ENCODE data around the gene WDR12. TPM values are rescaled to one million over a fixed set of nuclear protein-coding genes. Genes with fewer than 3 reads are reported as not detected.
A peak's percentile ranks its signal among the peaks of the same experiment; 100 is the strongest.
"Not testable (repeated sequence)": the region's sequence is repeated elsewhere in the genome, so short reads cannot be mapped to it uniquely, and the experiment has no call there.

The WDR12 gene
- total RNA-seq, 1 donor from 2014 or later, result 53.5 TPM

- no peak for TF ChIP-seq CTCF (IDR thresholded peaks at IDR 0.05; ENCODE audit: partially characterized antibody, unreplicated experiment)
- DNase-seq, result no peak
- H3K36me3 Mint-ChIP-seq (ENCODE audit: unreplicated experiment), result no peaks in the 10 kb centered on the region
- no peaks in the 10 kb centered on the region for H3K9me3 Mint-ChIP-seq (ENCODE audit: unreplicated experiment)
- H3K27ac Mint-ChIP-seq (ENCODE audit: unreplicated experiment), result no peak overlapping the region
- no peaks in the 10 kb centered on the region for H3K4me1 Mint-ChIP-seq (ENCODE audit: low read depth, unreplicated experiment)
- peaks cover 1% of the 10 kb centered on the region for H3K27me3 Mint-ChIP-seq (ENCODE audit: unreplicated experiment)
- no peak overlapping the region for H3K4me3 Mint-ChIP-seq (ENCODE audit: unreplicated experiment)
These were observed 22.5 kb upstream of the WDR12 start for GRCh38 chr2:202933958-202934357.

- no peaks in the 10 kb centered on the region for H3K4me1 Mint-ChIP-seq (ENCODE audit: low read depth, unreplicated experiment)
- no peak overlapping the region for H3K4me3 Mint-ChIP-seq (ENCODE audit: unreplicated experiment)
- no peak overlapping the region for H3K27ac Mint-ChIP-seq (ENCODE audit: unreplicated experiment)
- DNase-seq, result no peak
- H3K9me3 Mint-ChIP-seq (ENCODE audit: unreplicated experiment), result no peaks in the 10 kb centered on the region
- no peak for TF ChIP-seq CTCF (IDR thresholded peaks at IDR 0.05; ENCODE audit: partially characterized antibody, unreplicated experiment)
- H3K36me3 Mint-ChIP-seq (ENCODE audit: unreplicated experiment), result no peaks in the 10 kb centered on the region
- H3K27me3 Mint-ChIP-seq (ENCODE audit: unreplicated experiment), result peaks cover 1% of the 10 kb centered on the region
These were observed 21.7 kb upstream of the WDR12 start for GRCh38 chr2:202933139-202933510.

GRCh38 chr2:202932425-202933138 is 21.1 kb upstream of the WDR12 start:
- Mint-ChIP-seq H3K36me3 (ENCODE audit: unreplicated experiment) (no peaks in the 10 kb centered on the region), H3K4me3 (ENCODE audit: unreplicated experiment) (no peak overlapping the region), H3K27me3 (ENCODE audit: unreplicated experiment) (peaks cover 1% of the 10 kb centered on the region), H3K9me3 (ENCODE audit: unreplicated experiment) (no peaks in the 10 kb centered on the region), H3K27ac (ENCODE audit: unreplicated experiment) (no peak overlapping the region), H3K4me1 (ENCODE audit: low read depth, unreplicated experiment) (no peaks in the 10 kb centered on the region)
- TF ChIP-seq CTCF (IDR thresholded peaks at IDR 0.05; ENCODE audit: partially characterized antibody, unreplicated experiment), result no peak
- DNase-seq, result no peak

GRCh38 chr2:202918860-202919259 is 7.4 kb upstream of the WDR12 start:
- H3K4me1 Mint-ChIP-seq (ENCODE audit: low read depth, unreplicated experiment), result no peaks in the 10 kb centered on the region
- no peaks in the 10 kb centered on the region for H3K36me3 Mint-ChIP-seq (ENCODE audit: unreplicated experiment)
- peaks cover 2% of the 10 kb centered on the region for H3K27me3 Mint-ChIP-seq (ENCODE audit: unreplicated experiment)
- H3K9me3 Mint-ChIP-seq (ENCODE audit: unreplicated experiment), result no peaks in the 10 kb centered on the region
- no peak overlapping the region for H3K4me3 Mint-ChIP-seq (ENCODE audit: unreplicated experiment)
- no peak for TF ChIP-seq CTCF (IDR thresholded peaks at IDR 0.05; ENCODE audit: partially characterized antibody, unreplicated experiment)
- H3K27ac Mint-ChIP-seq (ENCODE audit: unreplicated experiment), result no peak overlapping the region
- DNase-seq, result no peak

- Mint-ChIP-seq H3K4me3 (ENCODE audit: unreplicated experiment) (peak overlapping the region; percentile 99), H3K27ac (ENCODE audit: unreplicated experiment) (peak overlapping the region; percentile 99)
- H3K36me3 Mint-ChIP-seq (ENCODE audit: unreplicated experiment); H3K9me3 Mint-ChIP-seq (ENCODE audit: unreplicated experiment); H3K4me1 Mint-ChIP-seq (ENCODE audit: low read depth, unreplicated experiment); DNase-seq; H3K27me3 Mint-ChIP-seq (ENCODE audit: unreplicated experiment): not testable (repeated sequence)
These were observed 1.1 kb upstream of the WDR12 start for GRCh38 chr2:202912342-202913201.

Data from glutamatergic neuron (in vitro differentiated cells).